Lower leg skin (tissue), 4 donors: Measurements from ENCODE around the gene SPRTN. TPM values are rescaled to one million over a fixed set of nuclear protein-coding genes. Genes with fewer than 3 reads are reported as not detected.

Experiments
- DNase-seq, 2 donors: peaks; one replicate each; pipeline ENCODE4 v3.0.0-alpha.2; 2019; ENCODE audit warnings: low spot score in 2 of 2
- H3K4me3 ChIP-seq: fragments of 200-600 bp; sonication (generic); 2 replicates; pipeline ENCODE4 v1.5.1; 2017; ENCODE audit warnings: mild to moderate bottlenecking, low read depth; ENCODE audit not compliant: poor library complexity, severe bottlenecking
- POLR2A ChIP-seq, 2 donors: fragments of 450-650 bp; IDR thresholded peaks; one replicate each; pipeline ENCODE4 v1.6.1; 2016 to 2017; ENCODE audit warnings: antibody characterized with exemption in 2 of 2, mild to moderate bottlenecking in 1 of 2, moderate library complexity in 1 of 2
- WGBS, 2 donors: methylation state at CpG; one replicate each; pipeline ENCODE4 v1.1.5; 2018; 5-methylcytosine and 5-hydroxymethylcytosine counted together
- intact Hi-C: fragments of 100-400 bp; cut with DNase I; formaldehyde crosslinking; loops from one replicate; pipeline ENCODE4 v1.15.0; 2023; ENCODE audit warnings: low total_unique reads
- total RNA-seq, 4 donors: library from RNA; depleted of rRNA; stranded (reverse); fragments of >200 nt; gene quantifications; one replicate each; pipeline ENCODE4 v1.1.0, GENCODE V29; 2016
- TF ChIP-seq, protein P1 (sequence below), 3 donors: fragments of 450-650 bp; IDR thresholded peaks; one replicate each; pipeline ENCODE4 v1.5.1; 2016; ENCODE audit warnings: antibody characterized with exemption in 3 of 3, mild to moderate bottlenecking in 3 of 3, moderate library complexity in 2 of 3

The SPRTN gene
- total RNA-seq, 4 donors from 2014 or later = 13.1 to 31.3 (median 20.0) TPM

DNA sequence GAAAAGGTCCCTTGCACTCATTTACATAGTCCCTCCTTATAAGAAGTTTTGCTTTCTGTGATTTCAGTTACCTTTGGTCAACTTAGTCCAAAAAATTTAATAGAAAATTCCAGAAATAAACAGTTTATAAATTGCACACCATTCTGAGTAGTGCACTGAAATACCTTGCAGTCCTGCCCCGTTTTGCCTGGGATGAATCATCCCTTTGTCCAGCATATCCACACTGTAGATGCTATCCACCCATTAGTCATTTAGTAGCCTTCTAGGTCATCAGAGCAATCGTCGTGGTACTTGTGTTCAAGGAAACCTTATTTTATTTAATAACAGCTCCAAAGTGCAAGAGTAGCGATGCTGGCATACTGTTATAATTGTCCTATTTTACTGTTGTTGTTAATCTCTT lies 38.0 kb downstream of the SPRTN start:
- no peak for DNase-seq
- WGBS, 2 donors = 81 to 86% methylated on average over 4 of the region's 4 CpGs
- TF ChIP-seq POLR2A (IDR thresholded peaks at IDR 0.05) = no peak
- TF ChIP-seq, protein P1, sequence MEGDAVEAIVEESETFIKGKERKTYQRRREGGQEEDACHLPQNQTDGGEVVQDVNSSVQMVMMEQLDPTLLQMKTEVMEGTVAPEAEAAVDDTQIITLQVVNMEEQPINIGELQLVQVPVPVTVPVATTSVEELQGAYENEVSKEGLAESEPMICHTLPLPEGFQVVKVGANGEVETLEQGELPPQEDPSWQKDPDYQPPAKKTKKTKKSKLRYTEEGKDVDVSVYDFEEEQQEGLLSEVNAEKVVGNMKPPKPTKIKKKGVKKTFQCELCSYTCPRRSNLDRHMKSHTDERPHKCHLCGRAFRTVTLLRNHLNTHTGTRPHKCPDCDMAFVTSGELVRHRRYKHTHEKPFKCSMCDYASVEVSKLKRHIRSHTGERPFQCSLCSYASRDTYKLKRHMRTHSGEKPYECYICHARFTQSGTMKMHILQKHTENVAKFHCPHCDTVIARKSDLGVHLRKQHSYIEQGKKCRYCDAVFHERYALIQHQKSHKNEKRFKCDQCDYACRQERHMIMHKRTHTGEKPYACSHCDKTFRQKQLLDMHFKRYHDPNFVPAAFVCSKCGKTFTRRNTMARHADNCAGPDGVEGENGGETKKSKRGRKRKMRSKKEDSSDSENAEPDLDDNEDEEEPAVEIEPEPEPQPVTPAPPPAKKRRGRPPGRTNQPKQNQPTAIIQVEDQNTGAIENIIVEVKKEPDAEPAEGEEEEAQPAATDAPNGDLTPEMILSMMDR (IDR thresholded peaks at IDR 0.05) = no peak
- H3K4me3 ChIP-seq = no peak overlapping the region
- intact Hi-C loops = no loop called here

DNA sequence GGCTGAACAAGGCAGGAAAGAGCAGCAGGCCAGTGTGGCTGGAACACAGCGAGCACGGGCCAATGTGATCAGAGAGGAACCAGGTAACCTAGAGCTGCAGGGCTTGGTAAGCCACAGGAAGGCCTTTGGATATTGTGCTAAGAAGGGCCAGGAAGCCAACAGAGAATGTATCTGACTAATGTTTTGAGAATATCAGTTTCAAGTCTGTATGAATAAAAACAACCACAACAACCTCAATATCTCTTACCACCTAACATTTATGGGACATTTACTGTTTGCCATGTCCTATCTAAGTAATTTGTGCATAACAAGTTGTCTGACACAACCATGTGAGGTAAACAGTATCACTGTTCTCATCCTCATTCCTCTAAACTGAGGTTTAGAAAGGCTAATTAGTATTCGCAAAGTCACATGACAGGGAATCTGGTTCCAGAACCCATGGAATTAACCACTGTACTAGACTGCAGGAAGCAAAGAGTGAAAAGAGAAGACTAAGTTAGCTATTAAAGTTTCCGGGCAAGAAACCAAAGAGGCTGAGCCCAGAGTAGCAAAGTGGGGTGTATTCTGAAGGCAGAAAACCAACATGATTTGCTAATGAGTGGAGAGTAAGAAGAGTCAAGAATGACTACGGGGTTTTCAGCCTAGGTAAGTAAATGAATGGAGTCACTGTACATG lies 38.9 kb downstream of the SPRTN start:
- TF ChIP-seq, protein P1 (IDR thresholded peaks at IDR 0.05) = no peak
- no peak for TF ChIP-seq POLR2A (IDR thresholded peaks at IDR 0.05)
- H3K4me3 ChIP-seq = no peak overlapping the region
- no peak for DNase-seq
- 57 to 58% methylated on average over 5 of the region's 5 CpGs for WGBS, 2 donors
- intact Hi-C loops = no loop called here

DNA sequence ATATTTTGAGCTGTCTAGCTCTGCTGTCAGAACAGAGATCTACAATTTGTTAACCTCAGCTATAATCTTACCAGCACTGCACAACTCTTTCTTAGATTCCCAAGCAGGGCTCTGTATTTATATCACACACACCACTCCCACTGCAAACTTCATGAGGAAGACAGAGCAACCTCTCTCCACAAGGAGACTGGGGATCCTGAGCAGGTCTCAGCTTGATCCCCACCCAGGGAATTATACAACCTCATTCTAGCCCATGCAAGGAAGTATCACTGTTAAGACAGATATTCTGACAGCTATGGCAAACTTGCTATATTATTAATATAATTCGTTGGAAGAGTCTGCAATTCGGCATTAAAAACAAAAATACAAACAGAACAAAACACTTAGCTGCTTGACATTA lies 43.6 kb downstream of the SPRTN start:
- TF ChIP-seq, protein P1 (IDR thresholded peaks at IDR 0.05) = no peak
- TF ChIP-seq POLR2A (IDR thresholded peaks at IDR 0.05) = no peak
- DNase-seq = no peak
- intact Hi-C loops = no loop called here
- WGBS, 2 donors = 36 to 38% methylated on average over 2 of the region's 2 CpGs
- no peak overlapping the region for H3K4me3 ChIP-seq

DNA sequence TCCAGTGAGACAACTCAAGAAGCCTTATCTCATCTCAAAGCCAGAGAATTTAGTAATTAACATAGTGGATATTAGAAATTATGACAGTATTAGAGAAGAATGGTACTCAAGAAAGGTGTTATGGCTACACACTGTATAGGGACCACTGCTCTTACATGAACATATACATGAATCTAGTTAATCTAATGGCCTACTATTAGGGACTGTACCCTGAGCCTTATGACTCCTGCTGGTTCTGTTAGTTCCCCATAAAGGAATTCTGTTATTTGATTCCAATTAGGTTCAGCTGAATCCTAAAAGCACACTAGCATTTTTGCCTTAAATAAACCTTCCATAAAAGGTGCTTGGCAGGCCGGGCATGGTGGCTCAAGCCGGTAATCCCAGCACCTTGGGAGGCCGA lies 44.3 kb downstream of the SPRTN start:
- DNase-seq = no peak
- WGBS, 2 donors = 83 to 86% methylated on average over 3 of the region's 3 CpGs
- intact Hi-C loops = no loop called here
- no peak for TF ChIP-seq POLR2A (IDR thresholded peaks at IDR 0.05)
- TF ChIP-seq, protein P1 (IDR thresholded peaks at IDR 0.05) = no peak
- no peak overlapping the region for H3K4me3 ChIP-seq

DNA sequence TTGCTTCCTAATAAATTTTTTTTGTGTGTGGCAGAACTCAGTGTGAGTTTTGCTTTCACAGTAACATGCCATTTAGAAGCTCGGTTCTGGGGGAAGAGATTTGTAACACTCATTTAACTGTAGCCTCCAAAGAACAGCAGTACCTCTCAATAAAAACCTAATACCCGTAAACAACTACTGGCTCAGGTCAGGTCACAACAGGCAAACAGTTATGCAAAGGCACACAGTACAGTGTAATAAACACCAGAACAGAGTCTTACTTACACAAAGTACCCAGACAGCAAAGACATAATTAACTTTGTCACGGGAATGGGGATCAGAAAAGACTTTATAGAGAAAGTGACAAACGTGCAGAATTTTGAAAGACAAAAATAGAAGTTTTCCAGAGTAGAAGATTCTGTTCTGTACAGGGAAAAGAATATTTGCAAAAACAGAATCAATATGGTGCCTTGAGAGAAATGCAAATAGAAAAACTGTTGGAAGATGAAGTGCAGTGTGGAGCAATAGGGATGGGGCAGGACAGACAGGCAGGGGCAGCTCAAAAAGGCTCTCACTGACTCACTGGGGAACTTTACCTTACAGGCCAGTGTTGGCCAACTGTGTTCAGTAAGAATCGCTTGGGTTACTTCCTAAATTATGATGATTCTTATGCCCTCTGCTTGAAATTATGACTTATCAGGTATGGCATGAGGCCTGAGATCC lies 45.2 kb downstream of the SPRTN start:
- no peak overlapping the region for H3K4me3 ChIP-seq
- no peak for TF ChIP-seq POLR2A (IDR thresholded peaks at IDR 0.05)
- TF ChIP-seq, protein P1 (IDR thresholded peaks at IDR 0.05) = no peak
- no peak for DNase-seq
- intact Hi-C loops = no loop called here
- 43 to 57% methylated on average over 5 of the region's 5 CpGs for WGBS, 2 donors
